HG03520 (cell line): ENCODE results near the gene GABARAPL2.
A peak's percentile ranks its signal among the peaks of the same experiment; 100 is the strongest.
"Not testable (repeated sequence)": the region's sequence is repeated elsewhere in the genome, so short reads cannot be mapped to it uniquely, and the experiment has no call there.

Experiments
- ATAC-seq: cut with Tn5 transposase; IDR thresholded peaks from one replicate; pipeline ENCODE4 v1.9.1; 2021; ENCODE audit warnings: mild to moderate bottlenecking, moderate library complexity; ENCODE audit not compliant: unreplicated experiment

Gene GABARAPL2

DNA sequence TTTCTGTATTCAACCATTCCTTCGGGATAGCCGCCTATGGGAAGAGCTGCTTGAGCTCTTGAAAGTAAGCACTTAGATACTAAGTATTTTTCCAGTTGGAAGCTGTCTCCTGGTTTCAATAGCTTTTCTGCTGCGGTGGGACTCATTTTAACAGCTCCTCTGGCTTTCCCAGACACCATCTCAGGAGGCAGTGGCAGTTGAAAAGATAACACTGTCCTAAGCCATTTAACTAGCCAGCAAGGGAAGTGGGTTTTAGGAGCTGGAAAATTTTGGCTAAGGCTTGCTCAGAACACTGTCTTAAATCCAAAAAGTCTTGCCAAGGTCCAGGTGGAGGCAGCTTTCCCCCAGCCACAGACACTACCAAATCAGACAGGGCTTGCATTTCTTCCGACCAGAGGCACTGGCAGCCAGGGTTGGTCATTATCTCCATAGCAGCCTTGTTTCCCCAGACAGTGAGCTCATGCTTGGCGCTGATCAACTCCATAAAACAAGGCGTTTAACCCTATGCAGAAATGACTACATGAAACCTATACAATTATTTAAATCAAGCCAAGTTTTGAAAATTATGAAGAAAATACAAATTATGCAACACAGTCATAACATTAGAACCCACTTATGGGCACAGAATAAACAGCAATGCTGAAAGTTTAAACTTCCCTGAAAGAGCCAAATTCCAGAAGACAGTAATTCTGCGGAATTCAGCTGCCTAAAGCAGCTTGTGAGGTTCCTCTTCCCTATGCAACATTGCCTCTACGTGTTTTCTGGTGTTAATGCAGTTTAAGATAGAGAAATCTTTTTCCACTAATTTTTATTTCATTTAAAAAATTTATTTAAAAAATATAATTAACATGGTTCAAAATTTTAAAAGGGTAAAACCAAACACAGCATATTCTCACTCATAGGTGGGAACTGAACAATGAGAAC, 25.0 kb downstream of the GABARAPL2 start:
- ATAC-seq = no peak

DNA sequence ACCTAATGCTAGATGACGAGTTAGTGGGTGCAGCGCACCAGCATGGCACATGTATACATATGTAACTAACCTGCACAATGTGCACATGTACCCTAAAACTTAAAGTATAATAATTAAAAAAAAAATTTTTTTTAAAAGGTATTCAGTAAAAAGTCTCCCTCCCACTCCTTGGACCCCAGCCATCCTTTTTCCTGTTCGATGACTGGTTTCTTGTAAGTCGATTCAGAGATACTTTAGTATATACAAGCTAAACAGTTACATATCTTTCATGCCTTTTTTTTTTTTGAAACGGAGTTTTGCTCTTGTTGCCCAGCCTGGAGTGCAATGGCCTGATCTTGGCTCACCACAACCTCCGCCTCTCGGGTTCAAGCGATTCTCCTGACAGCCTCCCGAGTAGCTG, 25.7 kb downstream of the GABARAPL2 start:
- not testable (repeated sequence) for ATAC-seq

DNA sequence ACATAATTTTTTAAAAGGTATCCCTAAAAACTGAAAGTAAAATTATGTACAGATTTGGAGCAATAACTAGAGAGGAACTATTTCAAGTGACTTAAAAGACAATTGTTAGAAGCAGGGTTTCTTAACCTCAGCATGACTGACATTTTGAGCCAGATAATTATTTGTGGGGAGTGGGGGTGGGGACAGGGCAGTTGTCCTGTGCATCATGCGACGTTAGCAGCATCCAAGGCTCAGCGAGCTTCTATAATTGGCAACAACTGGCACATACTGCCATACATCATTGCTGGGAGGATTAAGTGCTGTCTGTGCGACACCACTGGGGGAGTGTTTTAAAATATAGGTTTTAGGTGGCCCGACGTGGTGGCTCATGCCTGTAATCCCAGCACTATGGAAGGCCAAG, 27.1 kb downstream of the GABARAPL2 start:
- ATAC-seq = no peak

DNA sequence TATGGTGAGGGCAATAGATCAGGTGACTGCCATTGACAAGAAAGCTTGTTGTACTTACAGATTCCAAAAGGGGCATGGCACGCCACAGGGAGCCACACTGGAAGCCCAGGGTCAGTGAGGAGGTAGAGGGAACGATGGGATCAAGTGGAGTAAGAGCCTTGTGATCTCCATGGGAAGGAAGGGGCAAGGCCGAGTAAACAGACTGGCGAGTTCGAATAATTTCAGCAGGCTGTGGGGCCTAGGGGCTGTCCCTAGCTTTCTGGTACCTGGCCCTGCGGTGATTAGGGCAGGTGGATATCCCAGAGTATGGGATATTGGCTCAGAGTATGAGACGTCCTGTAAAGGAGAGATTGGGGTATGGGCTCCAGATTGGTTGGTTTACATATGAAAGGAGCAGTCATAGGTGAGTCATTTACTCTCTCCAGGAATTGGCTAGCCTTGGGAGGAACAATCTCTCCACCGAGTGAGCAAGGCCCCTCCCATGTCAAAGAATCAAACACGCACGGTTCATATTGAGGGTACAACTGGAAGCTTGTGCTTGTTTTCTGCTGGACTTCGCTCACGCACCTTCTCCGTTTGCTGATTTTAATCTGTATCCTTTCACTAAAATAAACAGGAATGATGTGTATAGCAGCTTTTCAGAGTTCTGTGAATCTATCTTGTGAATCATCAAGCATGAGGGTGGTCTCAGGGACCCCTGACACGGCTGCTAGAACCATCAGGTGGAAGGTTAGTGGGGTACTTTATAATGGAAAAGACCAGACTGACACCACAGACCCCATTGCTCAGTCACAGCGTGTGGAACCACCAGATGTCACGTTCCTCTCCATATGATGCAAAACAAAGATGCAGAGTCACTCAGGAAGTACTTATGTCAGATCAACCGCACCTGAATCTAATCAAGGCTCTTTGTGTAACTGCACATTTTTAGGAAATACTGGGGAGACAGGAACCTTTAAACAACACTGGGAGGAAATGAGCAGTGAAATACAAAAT, 27.9 kb downstream of the GABARAPL2 start:
- no peak for ATAC-seq

DNA sequence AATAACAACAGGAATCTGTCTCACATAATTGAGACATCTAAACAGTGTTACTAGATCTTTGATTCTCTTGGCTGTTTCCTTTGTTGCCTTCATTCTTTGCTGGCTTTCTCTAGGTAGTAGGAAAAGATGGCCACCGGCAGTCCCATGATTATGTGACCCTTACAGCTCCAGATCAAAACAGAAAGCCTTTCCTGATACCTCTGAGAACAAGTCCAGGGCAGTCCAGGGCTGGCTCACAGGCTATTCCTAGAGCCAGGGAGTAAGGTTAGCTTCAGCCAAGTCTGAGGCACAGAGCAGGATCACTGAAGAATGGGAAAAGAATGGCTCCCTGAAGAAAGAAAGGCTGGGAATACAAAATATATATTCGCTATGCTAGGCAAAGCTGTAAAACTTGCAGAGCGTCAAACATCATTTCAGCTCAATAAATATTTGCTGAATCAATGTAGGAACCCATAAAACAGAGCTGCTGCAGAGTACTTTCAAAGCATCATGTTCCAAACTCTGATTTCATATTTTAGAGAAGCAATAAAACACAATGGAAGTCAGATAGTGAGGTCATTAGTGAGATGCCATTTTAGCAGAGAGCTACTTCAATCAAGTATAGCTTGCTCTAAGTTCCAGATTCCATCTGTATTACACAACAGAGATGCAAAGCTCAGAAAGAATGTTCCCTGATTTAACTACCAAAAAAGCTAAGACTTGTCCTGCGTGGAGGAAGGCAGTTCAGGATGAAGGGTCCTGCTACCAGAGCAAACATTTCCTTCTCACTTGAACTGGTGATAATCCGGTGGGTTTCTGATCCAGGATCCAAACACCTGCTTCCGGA, 33.5 kb downstream of the GABARAPL2 start:
- ATAC-seq = no peak

DNA sequence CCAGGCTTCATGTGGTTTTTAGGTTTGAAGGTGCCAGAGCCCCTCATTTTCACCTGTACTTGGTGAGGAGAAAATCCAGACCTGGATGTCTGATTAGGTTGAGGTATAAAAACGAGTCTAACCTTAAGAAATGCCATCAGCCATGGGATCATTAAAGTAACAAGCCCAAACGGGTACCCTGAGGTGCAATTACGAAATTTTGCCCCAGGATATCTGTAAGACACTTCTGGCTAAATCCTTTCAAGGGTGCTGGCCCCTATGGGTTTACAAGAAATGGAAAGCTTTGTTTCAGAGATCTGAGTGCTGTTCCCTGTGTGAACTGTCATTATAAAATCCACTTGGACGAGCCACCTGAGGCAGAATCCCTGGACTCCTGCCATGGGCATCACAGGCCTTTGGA, 37.1 kb downstream of the GABARAPL2 start:
- no peak for ATAC-seq

DNA sequence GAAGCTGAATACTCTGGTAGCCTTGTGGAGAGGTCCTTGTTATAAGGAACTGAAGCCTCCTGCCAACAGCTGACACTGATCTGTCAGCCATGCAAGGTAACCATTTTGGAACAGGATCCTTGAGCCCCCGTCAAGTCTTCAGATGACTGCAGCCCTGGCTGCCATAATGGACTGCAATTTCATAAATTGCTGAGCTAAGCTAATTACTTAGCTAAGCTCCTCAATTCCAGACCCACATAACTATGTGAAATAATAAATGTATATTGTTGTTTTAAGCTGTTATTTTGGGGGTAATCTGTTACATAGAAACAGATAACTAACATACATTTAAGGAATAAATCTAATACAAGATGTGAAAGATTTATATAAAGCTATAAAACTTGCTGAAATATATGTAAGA, 40.3 kb downstream of the GABARAPL2 start:
- no peak for ATAC-seq

DNA sequence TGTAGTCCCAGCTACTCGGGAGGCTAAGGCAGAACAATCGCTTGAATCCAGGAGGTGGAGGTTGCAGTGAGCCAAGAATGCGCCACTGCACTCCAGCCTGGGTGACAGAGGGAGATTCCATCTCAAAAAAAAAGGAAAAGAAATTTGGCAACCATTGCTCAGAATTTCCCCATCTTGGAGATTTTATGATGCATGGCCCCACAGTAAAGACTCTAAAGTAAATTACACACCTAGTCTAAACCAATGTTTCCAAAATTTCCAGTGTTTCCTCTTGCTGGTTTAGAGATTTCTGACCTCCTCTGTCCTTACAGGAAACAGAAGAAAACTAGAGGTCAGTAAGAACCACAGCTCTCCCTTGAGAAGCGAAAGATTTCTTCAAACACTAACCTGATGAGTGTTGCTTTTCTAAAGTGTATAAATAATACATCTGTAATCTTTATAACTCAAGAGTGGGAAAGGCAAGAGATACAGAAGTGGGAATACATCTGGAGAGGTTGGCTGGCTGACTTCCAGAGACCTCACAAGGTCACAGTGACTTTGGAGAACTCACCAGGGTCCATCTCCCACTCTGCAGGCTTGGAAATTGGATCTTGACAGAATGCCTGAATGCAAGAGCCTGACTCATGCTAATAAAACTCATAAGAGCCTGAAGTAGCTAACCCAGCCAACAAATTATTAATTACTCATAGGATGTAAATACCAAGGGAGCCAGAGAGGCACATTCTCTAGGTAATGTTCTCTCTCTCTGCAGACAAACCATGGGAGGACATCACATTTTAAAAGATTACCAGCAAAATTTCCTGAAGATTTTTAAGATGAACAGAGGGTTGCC, 48.1 kb downstream of the GABARAPL2 start:
- no peak for ATAC-seq

DNA sequence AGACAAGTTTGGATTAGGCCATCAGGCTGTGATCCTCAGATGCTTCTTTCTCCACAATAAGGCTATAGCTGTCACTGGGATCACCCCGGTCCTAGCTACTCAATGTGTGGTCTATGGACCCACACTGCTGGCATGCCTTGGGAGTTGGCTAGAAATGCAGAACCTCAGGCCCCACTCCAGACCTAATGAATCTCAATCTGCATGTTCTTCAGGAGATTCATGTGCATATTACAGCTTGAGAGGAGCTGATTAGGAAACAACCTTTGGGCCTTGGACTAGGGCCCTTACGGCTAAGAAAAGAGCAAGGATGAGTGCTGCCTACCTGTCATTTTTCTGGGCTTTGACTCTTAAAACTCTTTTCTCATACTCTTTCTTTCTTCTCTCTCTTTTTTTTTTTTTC, 49.4 kb downstream of the GABARAPL2 start:
- no peak for ATAC-seq

DNA sequence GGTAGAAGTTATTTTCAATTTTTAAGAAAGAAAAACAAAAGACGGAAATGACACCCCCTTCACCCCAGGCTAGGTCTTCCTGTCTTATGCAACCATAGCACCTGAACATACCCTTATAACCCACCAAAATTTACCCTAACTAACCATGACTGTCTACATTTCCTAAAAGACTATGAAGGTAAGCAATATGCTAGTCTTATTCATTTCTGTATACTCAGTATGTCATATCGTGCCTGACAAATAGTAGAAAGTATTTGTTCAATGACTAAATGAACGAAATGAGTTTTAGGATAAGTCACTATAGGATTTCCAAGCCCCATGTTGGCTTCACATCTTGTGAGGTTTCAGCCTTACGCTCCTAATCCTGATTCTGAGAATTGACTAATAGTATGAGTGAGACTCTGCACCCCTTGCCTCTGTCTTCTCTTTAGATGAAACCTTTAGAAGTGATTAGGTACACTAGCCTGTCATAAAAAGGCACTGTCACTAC, 50.4 kb downstream of the GABARAPL2 start:
- no peak for ATAC-seq

DNA sequence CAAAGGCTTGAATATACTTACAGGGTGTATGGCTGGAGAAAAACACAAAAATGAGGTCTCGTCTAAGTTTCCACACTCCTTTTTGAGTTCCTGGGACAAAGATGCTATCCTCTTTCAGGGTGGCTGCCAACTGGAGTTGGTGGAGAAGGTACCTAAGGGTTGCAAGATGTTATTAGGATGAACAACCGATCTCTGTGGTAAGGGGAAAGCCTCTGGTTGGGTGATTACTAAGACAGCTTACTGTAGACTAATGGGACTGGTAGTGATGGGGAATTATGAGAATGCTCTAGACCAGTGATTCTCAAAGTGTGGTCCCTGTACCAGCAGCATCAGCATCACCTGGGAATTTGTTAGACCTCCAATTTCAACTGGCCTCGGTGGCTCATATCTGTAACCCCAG, 50.9 kb downstream of the GABARAPL2 start:
- no peak for ATAC-seq

DNA sequence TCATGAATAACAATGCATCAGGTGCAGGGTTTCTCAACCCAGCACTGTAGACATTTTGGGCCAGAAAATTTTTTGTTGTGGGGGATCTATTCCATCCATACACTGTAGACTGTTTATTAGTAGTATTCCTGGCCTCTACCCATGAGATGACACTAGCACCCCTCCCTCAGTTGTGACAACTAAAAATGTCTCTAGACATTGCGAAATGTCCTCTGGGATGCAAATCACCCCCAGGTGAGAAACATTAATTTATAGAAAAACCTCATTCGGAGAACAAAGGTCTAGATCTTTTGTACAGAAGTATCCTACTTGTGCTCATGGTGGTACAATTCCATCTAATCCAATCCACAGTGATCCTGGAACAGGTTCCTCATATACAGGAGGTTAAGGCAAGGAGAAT, 52.6 kb downstream of the GABARAPL2 start:
- ATAC-seq = no peak

DNA sequence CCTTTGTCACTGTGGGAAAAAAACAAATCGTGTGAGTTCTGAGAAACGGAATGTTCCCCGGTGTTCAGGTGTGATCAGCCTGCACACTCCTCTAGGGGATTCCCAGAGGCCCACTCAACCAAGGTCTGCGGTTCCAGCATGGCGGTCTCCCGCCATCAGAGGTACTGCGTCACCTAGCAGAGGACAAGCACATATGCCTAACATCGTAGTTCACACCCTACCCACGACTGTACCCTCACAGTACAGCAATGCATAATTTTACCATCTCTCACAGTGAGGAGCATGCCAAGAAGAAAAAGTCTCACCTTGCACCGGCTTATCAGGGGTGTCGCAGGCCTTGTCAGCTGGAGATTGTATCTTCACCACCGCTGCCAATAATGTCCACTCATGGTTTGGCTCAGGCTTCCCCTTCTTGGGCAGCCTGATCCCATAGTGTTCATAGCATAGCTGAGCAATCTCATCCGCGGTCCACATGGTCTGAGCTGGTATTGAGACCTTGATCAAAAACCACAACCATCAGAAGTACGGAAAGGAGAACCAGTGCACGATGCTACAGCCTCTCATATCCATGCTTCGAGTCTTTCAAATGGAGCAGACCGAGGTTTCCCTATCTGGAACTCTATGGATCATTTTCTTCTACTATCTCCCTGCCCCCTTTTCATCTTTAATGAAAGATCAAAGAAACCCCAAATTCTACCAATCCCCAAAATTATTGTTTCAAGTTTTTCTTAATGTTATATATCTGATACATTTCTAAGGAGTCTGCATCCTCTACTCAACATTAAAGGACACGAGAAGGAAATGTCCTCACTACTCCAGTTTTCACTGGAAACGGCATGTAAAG, 54.4 kb downstream of the GABARAPL2 start:
- no peak for ATAC-seq

DNA sequence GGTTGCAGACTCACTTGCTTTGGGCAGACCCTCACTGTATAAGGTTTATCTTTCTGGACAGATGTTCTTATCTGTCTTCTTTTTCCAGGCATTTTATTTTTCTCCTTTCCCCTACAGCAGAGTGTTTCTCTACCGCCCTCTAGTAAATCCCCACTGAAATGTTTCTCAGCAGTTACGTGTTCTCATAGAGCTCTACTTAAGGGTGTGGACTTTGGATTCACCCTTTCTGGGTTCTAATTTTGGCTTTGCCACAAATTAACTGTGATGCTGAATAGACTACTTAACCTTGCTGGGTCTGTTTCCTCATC, 54.9 kb downstream of the GABARAPL2 start:
- ATAC-seq = no peak

DNA sequence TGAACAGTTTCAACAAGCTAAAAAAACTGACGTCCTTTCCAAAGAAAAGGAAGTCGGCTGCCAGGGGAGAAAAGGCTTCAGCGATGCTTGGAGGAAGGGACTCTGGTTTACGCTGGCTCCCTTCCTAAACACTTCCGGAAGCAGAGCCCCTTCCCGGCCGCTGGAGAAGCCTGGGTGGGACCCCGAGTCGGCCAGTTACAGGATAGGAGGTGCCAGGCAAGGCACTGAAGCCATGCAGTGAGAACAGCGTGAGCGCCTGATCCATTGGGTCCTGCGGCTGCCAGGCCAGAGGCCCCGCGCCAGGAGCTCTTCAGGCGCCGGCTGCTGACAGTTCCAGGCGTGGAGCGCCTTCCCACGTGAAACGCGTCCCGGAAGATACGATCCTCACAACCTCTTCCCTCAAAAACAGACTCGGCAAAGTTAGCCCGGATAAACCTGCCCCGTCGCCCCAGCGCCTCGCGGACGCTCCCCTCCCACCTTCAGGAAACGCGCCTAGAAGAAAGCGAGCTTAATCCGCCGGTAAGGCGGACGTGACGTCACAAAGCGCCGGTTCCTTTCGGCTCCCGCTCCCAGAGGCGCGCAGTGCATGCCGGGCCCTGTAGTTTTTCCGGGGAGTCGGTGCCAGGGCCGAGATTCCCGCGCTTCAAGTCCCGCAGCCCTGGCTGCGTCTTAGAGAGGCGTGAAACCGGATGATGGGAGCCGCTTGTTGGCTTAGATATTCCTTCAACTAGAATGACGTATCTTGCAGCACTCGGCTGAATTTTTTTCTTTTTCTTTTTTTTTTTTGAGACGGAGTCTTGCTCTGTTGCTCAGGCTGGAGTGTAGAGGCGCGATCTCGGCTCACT, 56.8 kb downstream of the GABARAPL2 start, which contains the start of gene ADAT1:
Gene ADAT1, minus strand, starts transcription at position 521 of the 845 bp plus-strand sequence. CDS start 2,482 bp downstream, outside the sequence.
- peak; percentile 91 for ATAC-seq

DNA sequence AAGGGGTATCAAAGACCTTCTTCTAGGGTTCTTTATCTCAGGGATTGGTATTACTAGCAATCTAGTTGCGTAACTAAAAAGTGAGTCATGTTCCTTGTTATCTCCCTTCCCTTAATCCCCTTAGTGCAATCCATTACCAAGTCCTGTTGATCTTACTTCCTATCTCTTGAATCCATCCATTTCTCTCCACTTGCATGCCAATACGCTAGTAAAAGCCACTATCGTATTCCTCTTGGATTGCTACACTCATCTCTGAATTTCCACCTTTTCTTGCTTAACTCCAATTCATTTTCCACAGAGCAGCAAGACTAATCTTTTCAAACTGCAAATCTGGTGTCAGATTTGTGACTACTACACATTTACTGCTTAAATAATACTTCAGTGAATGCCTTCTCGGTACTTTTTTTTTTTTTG, 58.7 kb downstream of the GABARAPL2 start:
- no peak for ATAC-seq

DNA sequence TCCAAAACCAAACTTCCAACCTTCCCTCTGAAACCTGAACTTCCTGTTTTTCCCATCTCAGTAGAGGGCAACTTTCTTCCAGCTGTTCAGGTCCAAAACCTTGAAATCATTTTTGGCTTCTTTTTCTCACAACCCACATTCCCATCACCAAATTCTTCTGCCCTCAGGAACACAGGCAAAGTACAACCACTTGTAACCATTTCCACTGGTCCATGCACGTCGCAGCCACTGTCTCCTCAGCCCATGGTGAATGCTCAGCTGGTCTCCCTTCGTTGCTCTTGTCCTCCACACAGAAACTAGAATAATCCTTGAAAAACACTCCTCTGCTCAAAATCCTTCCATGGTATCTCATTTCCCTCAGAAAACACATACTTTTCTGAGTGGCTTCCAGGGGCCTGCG, 60.6 kb downstream of the GABARAPL2 start:
- ATAC-seq = no peak
